Central memory CD8-positive, alpha-beta T cell (primary cell): ENCODE results near the gene BOC.

ENCODE experiments used
- ATAC-seq: fragments of 150-1000 bp; cut with Tn5 transposase; replicated peaks from 2 replicates; pipeline ENCODE4 v1.10.0; 2022; ENCODE audit warnings: mild to moderate bottlenecking, moderate FRiP score, moderate number of reproducible peaks; ENCODE audit not compliant: poor library complexity, severe bottlenecking; ENCODE audit errors: extremely low read depth
- DNase-seq, 2 donors: peaks; one replicate each; pipeline ENCODE4 v3.0.0; 2021; ENCODE audit warnings: low spot score in 2 of 2
- H3K27ac Mint-ChIP-seq: one replicate; pipeline ENCODE4 v1.8.0; 2022; ENCODE audit warnings: low read depth, mild to moderate bottlenecking, moderate library complexity, mixed read lengths
- H3K27me3 Mint-ChIP-seq: one replicate; pipeline ENCODE4 v1.8.0; 2022; ENCODE audit warnings: mixed read lengths
- H3K36me3 Mint-ChIP-seq: one replicate; pipeline ENCODE4 v1.8.0; 2022; ENCODE audit warnings: mild to moderate bottlenecking, moderate library complexity, mixed read lengths; ENCODE audit not compliant: insufficient read depth
- H3K4me1 Mint-ChIP-seq: one replicate; pipeline ENCODE4 v1.8.0; 2022; ENCODE audit warnings: mixed read lengths
- H3K4me3 Mint-ChIP-seq: one replicate; pipeline ENCODE4 v1.8.0; 2022; ENCODE audit warnings: mild to moderate bottlenecking, moderate library complexity, mixed read lengths
- H3K9me3 Mint-ChIP-seq: one replicate; pipeline ENCODE4 v1.8.0; 2022; ENCODE audit warnings: mixed read lengths

Gene BOC

DNA sequence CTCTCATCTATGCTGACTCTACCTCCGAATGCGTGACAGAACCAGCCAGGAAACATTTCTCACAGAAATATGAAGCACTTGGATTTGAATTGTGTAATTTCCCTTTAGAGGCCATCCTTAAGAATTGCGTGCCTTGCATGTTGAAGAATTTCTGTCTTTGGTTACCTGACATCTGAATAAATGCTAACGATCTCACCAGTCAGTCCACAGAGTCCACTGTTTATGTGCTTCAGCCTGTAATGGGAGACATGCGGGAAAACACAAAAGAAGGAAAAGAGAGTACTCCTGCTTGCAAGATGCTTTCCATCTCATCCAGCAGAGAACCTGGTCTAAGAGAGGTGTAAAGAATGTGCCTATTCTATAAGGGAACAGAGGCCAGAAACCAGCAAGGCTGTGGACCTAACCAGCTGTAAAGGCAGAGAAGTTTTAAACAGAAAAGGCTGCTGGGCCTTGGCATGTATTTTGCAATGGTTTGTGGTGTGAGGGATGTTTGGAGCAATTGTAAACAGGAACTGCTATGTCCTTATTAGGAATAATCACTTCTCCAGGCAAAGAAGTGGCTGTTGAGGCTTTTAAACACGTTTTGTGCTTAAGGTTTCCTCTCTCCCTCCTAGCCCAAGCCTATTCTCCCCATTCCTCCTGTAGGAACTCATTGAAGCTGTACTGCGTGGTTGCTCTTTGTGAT lies 36.4 kb upstream of the BOC start:
- no peak overlapping the region for H3K27ac Mint-ChIP-seq
- H3K36me3 Mint-ChIP-seq, result no peaks in the 10 kb centered on the region
- no peak for ATAC-seq
- no peaks in the 10 kb centered on the region for H3K4me1 Mint-ChIP-seq
- no peak overlapping the region for H3K4me3 Mint-ChIP-seq
- peaks cover 17% of the 10 kb centered on the region for H3K27me3 Mint-ChIP-seq
- no peaks in the 10 kb centered on the region for H3K9me3 Mint-ChIP-seq
- DNase-seq, result no peak

DNA sequence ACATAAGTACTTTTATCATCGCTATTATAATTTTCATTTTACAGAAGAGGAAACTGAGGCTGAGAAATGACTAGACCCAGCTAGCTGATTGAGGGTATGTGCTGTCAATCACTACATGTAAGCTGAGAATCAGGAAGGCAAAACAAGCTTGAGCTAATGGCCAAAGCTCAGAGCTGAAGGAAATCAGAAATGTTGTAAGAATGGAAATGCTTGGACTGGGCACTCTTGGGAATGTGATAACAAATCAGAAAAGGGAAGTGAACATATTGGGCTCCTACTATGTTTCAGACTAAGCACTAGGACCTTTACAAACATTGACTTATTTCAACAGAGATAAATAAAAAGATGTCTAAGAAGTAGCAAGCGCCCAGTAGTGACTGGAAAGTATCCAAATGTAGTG lies 33.8 kb upstream of the BOC start:
- H3K4me3 Mint-ChIP-seq, result no peak overlapping the region
- ATAC-seq, result no peak
- no peaks in the 10 kb centered on the region for H3K9me3 Mint-ChIP-seq
- no peaks in the 10 kb centered on the region for H3K4me1 Mint-ChIP-seq
- peaks cover under 1% of the 10 kb centered on the region for H3K27me3 Mint-ChIP-seq
- H3K27ac Mint-ChIP-seq, result no peak overlapping the region
- no peaks in the 10 kb centered on the region for H3K36me3 Mint-ChIP-seq
- no peak for DNase-seq

DNA sequence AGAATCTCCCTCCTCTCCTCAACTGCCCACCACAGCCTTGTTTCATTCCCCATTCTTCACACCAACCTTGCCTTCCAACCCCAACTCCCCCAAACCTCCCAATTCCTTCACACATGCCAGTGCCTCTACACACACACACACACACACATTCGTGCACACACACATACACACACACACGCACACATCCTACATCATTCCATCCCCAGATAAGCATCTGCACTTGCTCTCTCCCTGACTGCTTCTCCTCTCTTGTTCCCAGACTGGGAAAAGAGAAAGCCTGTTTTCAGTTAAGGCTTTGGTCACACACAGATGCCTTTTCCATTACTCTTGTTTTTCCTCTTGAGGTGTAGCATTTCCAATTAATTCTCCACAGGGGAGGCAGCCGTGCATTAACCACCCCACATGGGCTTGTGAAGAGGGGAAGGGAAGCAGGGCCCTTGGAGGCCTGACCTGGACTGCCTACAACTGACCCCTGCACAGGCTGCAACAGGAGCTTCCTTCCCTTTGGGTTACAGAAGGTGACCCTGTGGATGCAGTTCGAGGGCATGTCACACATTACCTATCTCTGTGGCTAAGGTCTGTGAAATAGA lies 32.0 kb upstream of the BOC start:
- peaks cover 10% of the 10 kb centered on the region for H3K27me3 Mint-ChIP-seq
- H3K4me1 Mint-ChIP-seq, result no peaks in the 10 kb centered on the region
- DNase-seq (no peak), ATAC-seq (no peak)
- no peak overlapping the region for H3K27ac Mint-ChIP-seq
- H3K9me3 Mint-ChIP-seq, result no peaks in the 10 kb centered on the region
- peaks cover under 1% of the 10 kb centered on the region for H3K36me3 Mint-ChIP-seq
- no peak overlapping the region for H3K4me3 Mint-ChIP-seq

DNA sequence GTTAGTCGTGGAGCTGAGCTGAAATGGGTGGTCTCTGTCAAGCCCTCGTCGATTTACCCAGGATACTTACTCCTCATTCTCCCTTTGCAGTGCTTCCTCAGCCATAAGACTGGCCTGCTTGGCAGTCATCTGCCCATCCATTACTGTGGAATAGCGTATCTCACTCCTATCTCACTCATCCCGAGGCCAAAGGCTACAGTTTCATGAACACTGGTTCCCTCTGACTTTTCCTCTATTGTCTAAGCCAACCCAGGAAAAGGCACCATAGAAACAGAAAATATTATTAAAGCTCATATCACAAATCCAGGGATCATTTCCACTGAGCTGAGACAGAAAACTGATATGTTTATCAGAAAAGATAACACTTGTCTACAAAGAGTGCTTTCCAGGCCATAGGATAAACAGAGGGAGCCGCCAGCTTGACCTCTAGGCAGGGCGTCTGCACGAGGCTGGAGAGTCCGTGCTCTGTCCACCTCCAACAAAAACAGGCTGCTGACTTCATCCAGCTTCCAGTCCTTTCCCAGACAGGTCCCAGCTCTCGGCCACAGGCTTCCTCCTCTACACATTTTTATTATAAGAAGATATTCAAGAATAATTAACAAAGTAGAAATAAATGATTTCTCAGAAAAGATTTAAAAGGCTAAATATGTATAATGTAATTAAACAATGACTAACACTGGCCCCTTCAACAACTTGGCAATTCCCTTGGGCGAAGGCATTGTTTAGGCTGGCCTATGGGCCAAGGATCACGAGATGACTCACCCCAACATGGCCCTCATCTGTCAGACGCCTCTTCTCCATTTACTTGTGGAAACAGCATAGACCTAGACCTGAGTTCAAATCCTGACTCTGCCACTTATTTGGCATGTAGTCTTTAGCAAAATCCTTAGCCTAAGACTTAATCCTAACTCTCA lies 27.4 kb upstream of the BOC start:
- H3K27me3 Mint-ChIP-seq, result peaks cover 29% of the 10 kb centered on the region
- no peak for ATAC-seq
- no peak for DNase-seq
- H3K9me3 Mint-ChIP-seq, result no peaks in the 10 kb centered on the region
- no peak overlapping the region for H3K4me3 Mint-ChIP-seq
- H3K27ac Mint-ChIP-seq, result no peak overlapping the region
- no peaks in the 10 kb centered on the region for H3K4me1 Mint-ChIP-seq
- peaks cover 1% of the 10 kb centered on the region for H3K36me3 Mint-ChIP-seq

DNA sequence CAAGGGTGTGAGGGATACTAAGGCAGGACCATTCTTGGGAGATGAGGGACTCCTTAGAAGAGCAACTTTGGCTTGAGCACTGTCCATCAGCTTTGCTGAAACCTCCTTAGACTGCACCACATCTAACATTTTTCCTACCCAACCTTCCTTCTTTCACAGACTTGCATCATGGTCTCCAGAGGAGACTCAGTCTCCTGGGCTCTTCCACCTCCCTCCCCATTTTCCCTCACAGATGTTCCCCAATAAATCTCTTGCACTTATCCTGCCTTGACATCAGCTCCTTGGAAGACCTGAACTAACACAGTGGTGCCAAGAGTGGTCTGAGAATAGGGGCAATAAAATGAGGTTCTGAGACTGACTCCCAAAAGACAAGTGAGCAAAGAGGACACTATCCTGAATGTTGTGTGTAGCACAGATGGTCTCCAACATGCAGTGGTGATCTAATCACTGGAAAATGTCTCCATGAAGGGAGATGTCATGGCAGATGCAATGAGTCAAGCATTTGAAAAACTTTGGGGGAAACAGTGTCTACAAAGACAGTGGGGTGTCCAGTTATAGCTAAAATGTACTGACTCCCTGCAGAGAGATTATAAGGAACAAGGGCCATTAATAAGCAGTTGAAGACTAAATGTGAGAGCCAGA lies 26.0 kb upstream of the BOC start:
- Mint-ChIP-seq H3K4me3 (no peak overlapping the region), H3K36me3 (peaks cover 1% of the 10 kb centered on the region), H3K27ac (no peak overlapping the region), H3K27me3 (peaks cover 29% of the 10 kb centered on the region), H3K4me1 (no peaks in the 10 kb centered on the region), H3K9me3 (no peaks in the 10 kb centered on the region)
- ATAC-seq (no peak), DNase-seq (no peak)

DNA sequence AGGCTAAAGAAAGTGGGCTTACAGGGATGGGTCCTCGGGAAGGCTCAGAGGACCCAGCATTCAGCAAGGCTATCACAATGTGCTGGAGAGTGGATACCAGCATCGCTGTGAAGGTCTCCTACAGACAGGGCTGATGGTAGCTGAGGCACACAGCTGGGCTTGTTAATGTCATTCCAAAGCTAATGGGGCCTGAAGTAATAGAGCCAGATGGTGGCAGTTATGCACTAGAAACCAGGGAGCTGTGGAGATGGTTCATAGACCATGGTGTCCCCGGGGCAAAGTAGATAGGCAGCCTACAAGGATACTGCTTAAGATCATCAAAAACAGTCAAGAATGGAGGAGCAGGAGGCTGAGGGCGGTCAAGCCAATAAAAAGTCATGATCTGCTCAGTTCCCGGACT lies 24.8 kb upstream of the BOC start:
- no peaks in the 10 kb centered on the region for H3K9me3 Mint-ChIP-seq
- H3K27ac Mint-ChIP-seq, result no peak overlapping the region
- H3K4me3 Mint-ChIP-seq, result no peak overlapping the region
- peaks cover 1% of the 10 kb centered on the region for H3K36me3 Mint-ChIP-seq
- H3K27me3 Mint-ChIP-seq, result peaks cover 31% of the 10 kb centered on the region
- no peaks in the 10 kb centered on the region for H3K4me1 Mint-ChIP-seq
- ATAC-seq, result no peak
- DNase-seq, result no peak

DNA sequence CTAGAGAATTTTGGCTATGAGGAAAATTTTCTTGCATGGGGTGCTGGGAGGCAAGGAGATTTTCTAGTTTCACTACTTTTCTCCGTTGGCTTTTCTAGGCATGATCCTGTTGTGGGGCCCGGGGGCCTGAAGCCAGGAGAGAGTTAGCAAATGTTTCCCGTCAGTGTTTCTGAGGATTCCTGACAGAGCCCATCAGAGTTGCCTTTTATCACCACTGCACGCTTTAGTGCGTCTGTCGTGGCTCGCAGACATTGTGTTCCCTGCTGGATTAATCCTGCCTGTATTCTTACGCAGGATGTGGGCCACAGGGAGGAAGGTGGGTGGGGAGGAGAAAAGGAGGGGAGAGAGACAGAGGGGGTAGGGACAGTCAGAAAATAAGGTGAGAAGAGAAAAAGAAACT lies 18.1 kb upstream of the BOC start:
- DNase-seq (no peak), ATAC-seq (no peak)
- Mint-ChIP-seq H3K27ac (no peak overlapping the region), H3K9me3 (no peaks in the 10 kb centered on the region), H3K27me3 (peaks cover 12% of the 10 kb centered on the region), H3K36me3 (no peaks in the 10 kb centered on the region), H3K4me3 (no peak overlapping the region), H3K4me1 (no peaks in the 10 kb centered on the region)

DNA sequence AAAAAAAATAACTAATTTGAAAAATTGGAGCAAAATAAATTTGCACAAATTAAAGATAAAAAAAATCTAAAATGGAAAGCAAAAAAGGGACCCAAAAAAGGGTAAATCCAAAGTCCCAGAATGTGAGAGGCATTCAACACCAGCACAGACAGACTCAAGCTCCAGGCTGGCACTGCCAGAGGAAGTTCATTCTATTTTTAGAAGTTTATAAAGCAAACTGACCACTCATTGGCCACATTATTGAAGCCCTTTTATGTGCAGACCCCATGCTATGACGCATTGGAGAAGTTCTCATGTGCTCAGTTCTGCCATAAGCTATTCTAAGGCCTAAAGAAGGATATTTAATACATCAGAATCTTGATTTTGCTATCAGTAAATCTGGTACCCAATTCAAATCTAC lies 17.6 kb upstream of the BOC start:
- DNase-seq (no peak), ATAC-seq (no peak)
- Mint-ChIP-seq H3K4me3 (no peak overlapping the region), H3K36me3 (no peaks in the 10 kb centered on the region), H3K27me3 (peaks cover 16% of the 10 kb centered on the region), H3K27ac (no peak overlapping the region), H3K4me1 (no peaks in the 10 kb centered on the region), H3K9me3 (no peaks in the 10 kb centered on the region)

DNA sequence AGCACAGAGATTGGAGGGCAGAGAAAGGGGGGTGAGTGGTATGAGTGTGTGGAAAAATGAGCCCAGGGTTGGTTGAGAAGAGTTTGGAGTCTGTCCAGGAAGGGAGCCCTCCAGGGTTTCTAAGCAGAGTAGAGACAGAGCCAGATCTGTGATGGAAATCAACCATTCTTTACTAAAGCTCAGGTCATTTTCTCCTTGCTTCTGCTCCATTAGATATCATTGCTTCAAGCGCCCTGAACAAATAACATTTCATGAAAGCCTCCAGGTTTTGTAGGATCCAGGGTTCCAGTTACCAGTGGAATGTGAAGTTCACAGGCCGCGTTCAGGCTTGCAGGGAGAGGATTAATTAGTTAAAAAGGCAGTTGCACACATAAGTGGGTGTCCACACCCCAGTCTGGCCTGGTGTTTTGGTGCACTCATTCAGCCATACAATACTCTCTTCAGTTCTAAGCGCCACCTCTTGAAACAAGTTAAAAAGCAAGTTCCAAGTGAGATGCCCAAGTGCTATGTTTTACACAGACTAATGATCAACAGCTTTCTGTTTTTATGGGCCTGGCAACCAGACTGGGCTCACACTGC lies 16.4 kb upstream of the BOC start:
- Mint-ChIP-seq H3K27ac (no peak overlapping the region), H3K9me3 (no peaks in the 10 kb centered on the region), H3K4me3 (no peak overlapping the region), H3K27me3 (peaks cover 28% of the 10 kb centered on the region), H3K4me1 (no peaks in the 10 kb centered on the region), H3K36me3 (no peaks in the 10 kb centered on the region)
- ATAC-seq, result no peak
- no peak for DNase-seq

DNA sequence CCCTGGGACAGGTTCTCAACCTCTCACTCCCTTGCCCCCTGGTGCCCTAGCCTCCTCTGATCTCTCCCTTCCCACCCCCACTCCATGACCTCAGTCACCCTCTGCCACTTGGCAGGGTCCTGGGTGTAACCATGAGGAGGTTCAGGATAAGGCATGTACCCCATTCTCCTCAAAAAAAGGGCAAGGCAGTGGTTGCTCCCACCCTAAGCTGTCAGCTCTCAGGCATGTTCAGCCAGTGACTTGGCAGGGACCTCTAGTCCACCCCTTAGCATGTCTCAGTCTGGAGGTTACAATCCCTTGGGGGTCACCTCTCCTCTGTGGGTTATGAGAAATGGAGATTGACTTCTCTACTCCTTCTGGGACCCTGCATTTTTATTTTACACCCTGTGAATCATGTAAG lies 11.0 kb upstream of the BOC start:
- Mint-ChIP-seq H3K4me1 (no peaks in the 10 kb centered on the region), H3K4me3 (no peak overlapping the region), H3K27ac (no peak overlapping the region), H3K27me3 (peaks cover 59% of the 10 kb centered on the region), H3K9me3 (no peaks in the 10 kb centered on the region), H3K36me3 (no peaks in the 10 kb centered on the region)
- DNase-seq, result no peak
- no peak for ATAC-seq

DNA sequence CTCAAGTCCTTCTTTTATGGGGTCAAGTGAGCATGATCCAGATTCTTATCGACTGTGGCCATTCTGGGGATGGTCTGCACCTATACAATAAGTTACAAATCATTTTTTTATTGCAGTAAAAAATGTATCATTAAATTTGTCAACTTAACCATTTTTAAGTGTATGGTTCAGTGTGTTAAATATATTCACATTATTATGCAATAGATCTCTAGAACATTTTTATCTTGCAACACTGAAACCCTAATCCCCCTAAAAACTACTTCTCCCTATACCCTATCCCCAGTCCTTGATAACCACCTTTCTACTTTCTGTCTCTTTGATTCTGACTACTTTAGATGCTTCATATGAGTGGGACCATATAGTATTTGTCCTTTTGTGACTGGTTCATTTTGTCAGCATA lies 10.4 kb upstream of the BOC start:
- Mint-ChIP-seq H3K4me3 (no peak overlapping the region), H3K36me3 (no peaks in the 10 kb centered on the region), H3K9me3 (no peaks in the 10 kb centered on the region), H3K4me1 (no peaks in the 10 kb centered on the region), H3K27me3 (peaks cover 59% of the 10 kb centered on the region), H3K27ac (no peak overlapping the region)
- DNase-seq (no peak), ATAC-seq (no peak)

DNA sequence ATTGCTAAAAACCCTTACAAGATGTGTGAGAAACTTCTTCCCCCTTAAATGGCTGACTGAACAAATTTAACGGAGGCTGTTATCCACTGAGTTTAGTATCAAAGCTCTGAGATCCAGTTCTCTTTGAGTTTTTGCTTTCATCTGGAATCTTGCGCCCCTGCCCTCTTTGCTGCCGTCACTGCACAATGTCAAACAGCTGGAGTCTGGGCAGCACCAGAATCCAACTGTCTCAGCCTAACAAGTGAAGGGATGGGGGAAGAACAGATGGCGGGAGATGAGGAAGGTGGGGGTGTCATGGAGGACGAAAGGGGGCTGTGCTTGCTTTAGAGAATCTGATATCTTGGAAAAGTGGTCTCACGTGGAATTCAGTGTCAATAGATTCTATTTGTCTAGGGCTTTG lies 7.0 kb upstream of the BOC start:
- Mint-ChIP-seq H3K4me3 (no peak overlapping the region), H3K27ac (no peak overlapping the region), H3K4me1 (no peaks in the 10 kb centered on the region), H3K27me3 (peaks cover 79% of the 10 kb centered on the region), H3K9me3 (no peaks in the 10 kb centered on the region), H3K36me3 (no peaks in the 10 kb centered on the region)
- ATAC-seq (no peak), DNase-seq (no peak)
